GM10266 (cell line): Measurements from ENCODE around the gene TXNDC12.
A peak's percentile ranks its signal among the peaks of the same experiment; 100 is the strongest.
"Not testable (repeated sequence)": the region's sequence is repeated elsewhere in the genome, so short reads cannot be mapped to it uniquely, and the experiment has no call there.

ENCODE experiments used
- DNase-seq: peaks from one replicate; pipeline ENCODE4 v3.0.0; 2012; ENCODE audit errors: extremely low spot score
- TF ChIP-seq, protein P1 (sequence below): IDR thresholded peaks from 2 replicates; pipeline ENCODE4 v1.5.1; 2012; ENCODE audit warnings: mild to moderate bottlenecking, low read depth; ENCODE audit not compliant: control insufficient read depth, insufficient read depth; ENCODE audit errors: missing control alignments

The TXNDC12 gene

DNA sequence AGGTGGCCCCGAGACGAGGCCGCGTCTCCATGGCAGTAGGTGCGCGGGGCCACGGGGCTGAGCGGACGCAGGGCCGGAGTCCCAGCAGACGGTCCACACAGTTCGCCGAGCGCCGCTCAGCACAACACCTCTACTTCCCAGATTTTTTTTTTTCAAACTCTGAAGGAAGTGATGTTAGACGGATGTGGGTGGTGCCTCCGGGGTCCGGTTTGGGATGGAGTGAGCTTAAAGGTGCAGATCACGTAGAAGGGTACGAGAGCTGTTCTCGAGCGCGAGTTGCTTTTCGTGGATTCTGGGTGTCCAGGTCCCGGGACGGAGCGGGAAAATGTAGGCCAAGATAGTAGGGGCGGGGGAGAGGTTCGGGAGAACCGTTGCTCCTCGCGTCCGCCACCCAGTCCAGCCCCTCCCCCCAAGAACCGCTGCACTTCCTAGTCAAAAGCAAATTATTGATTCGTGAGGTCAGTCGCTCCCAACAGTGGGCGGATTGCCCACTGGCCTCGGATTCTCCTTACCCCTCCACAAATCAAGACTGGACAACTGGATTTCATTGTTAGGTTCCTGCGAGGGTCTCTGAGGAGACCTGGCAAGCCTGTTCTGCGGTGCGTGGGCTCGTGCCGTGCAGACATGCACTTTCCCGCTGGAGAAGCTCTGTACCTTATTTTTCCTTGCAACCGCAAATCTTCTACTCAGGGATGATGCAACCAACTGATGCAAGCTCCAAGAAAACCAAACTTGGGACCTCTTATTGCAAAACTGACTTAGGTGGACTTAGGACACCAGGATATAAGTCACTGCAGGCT lies at the start of gene TXNDC12:
TXNDC12 (minus strand) TSS at position 126 of the 800 bp plus-strand sequence; CDS start at position 31, 95 bp downstream.
- peak; percentile 81 for DNase-seq
- TF ChIP-seq, protein P1, sequence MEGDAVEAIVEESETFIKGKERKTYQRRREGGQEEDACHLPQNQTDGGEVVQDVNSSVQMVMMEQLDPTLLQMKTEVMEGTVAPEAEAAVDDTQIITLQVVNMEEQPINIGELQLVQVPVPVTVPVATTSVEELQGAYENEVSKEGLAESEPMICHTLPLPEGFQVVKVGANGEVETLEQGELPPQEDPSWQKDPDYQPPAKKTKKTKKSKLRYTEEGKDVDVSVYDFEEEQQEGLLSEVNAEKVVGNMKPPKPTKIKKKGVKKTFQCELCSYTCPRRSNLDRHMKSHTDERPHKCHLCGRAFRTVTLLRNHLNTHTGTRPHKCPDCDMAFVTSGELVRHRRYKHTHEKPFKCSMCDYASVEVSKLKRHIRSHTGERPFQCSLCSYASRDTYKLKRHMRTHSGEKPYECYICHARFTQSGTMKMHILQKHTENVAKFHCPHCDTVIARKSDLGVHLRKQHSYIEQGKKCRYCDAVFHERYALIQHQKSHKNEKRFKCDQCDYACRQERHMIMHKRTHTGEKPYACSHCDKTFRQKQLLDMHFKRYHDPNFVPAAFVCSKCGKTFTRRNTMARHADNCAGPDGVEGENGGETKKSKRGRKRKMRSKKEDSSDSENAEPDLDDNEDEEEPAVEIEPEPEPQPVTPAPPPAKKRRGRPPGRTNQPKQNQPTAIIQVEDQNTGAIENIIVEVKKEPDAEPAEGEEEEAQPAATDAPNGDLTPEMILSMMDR = no peak

DNA sequence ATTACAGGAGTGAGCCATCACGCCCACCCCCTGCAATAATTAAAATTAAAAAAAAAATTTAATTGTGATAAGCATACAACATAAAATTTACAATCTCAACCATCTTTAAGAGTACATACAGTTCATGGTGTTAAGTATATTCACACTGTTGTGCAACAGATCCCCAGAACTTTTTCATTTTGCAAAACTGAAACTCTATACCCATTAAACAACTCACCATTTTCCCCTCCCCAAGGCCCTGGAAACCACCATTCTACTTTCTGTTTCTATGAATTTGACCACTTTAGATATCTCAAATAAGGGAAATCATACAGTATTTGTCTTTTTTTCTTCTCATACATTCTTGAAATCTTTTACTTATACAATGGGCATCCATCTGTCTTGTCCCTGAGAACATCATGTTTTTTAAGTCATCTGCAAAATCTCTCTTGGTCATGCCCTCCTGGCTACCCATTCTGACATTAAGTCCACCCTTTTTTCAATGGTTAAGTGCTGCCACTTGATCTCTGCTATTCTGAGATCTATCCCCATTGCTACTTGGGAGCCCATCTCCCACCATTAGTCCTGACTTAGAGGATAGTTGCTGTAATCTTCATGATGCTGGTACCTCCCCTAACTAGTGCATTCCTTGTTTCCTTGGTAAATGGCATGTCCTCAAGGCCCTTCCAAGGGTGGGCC lies 47.5 kb upstream of the TXNDC12 start:
- TF ChIP-seq, protein P1 = no peak
- no peak for DNase-seq

DNA sequence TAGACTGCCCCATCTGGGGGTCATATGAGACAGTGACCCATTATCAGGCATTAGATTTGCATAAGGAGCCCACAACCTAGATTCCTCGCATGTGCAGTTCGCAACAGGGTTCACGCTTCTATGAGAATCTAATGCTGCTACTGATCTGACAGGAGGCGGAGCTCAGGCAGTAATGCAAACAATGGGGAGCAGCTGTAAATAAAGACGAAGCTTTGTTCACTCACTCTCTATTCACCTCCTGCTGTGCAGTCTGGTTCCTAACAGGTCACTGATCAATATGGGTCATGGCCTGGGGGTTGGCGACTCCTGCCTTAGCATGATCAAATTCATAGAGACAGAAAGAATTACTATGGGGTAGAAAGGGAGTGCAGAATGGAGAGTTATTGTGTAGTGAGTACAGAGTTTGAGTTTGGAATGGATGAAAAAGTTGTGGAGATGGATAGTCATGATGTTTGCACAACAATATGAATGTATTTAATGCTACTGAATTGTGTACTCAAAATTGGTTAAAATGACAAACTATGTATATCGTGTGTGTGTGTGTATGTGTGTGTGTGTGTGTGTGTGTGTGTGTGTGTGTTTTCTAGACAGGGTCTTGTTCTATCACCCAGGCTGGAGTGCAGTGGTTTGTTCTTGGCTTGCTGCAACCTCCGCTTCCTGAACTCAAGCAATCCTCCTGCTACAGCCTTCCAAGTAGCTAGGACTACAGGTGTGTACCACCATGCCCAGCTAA lies 43.3 kb upstream of the TXNDC12 start:
- TF ChIP-seq, protein P1 = no peak
- no peak for DNase-seq

DNA sequence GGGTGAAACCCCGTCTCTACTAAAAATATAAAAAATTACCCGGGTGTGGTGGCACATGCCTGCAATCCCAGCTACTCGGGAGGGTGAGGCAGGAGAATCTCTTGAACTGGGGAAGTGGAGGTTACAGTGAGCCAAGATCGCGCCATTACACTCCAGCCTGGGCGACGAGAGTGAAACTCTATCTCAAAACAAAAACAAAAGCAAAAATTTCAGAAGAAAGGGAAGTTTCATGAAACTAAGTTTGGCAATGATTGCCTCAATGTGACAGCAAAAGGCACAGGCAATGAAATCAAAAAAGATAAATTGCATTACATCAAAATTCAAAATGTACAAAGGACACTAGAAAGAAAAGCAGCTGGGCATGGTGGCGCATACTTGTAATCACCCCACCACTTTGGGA lies 41.2 kb upstream of the TXNDC12 start:
- TF ChIP-seq, protein P1 = no peak
- no peak for DNase-seq

DNA sequence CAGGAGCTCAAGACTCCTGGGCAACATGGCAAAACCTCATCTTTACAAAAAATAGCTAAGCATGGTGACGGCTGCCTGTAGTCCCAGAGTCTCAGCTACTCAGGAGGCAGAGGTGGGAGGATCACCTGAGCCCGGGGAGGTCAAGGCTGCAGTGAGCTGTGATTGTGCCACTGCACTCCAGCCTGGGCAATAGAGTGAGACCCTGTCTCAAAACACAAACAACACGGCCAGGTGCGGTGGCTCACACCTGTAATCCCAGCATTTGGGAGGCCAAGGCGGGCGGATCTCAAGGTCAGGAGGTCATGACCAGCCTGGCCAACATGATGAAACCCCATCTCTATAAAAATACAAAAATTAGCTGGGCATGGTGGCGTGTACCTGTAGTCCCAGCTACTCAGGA lies 39.3 kb upstream of the TXNDC12 start:
- DNase-seq = not testable (repeated sequence)

DNA sequence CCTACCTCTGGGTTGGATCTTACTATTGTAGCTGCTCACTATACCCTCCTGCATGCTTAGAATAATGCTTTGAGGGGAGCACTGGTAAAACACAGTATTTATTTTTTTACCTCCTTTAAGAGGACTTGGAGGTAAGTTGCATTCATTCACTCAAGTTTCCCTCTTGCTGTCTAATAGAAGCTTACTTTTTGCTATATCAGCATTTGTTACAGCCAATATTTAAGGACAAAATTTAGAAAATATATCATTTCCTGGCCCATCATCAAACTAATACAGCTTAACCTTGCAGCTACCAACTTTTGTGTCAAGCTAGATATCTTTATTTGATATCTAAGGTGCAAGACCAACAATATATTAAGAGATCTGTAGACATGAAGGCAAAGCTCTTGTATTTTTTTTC lies 32.9 kb upstream of the TXNDC12 start:
- DNase-seq = not testable (repeated sequence)

DNA sequence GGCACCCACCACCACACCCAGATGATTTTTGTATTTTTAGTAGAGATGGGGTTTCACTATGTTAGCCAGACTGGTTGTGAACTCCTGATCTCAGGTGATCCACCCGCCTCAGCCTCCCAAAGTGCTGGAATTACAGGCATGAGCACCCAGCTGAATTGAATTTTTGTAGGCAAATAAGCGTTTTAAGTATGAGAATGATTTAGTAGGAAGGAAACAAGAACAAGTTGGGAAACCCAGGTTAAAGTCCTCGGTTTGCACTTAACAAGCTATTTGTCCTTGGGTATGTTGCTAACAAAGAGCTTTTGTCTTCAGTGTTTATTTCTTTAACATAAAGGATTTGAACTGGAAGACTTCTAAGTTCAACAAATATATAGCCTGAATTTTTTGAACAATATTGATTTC lies 25.0 kb upstream of the TXNDC12 start:
- no peak for DNase-seq
- TF ChIP-seq, protein P1 = no peak

DNA sequence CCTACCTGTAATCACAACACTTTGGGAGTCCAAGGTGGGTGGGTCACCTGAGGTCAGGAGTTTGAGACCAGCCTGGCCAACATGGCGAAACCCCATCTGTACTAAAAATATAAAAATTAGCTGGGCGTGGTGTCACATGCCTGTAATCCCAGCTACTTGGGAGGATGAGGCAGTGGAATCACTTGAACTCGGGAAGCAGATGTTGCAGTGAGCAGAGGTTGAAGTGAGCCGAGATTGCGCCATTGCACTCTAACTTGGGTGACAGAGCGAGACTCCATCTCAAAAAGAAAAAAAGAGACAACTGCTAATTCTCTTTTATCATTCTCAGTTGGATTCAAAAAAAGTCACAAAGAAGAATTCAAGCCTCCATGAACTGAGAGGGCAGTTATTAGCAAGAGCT lies 22.3 kb upstream of the TXNDC12 start:
- DNase-seq = not testable (repeated sequence)
